Gastroesophageal sphincter (tissue), 3 donors: ENCODE results near the gene PSMC3.

ENCODE experiments used
- CTCF ChIP-seq, 4 experiments: fragments of 200-600 bp in 2 of 4; fragments of 450-650 bp in 2 of 4; sonication (generic) in 1 of 4; IDR thresholded peaks; one replicate each; pipeline ENCODE4 v1.5.1; 2017 to 2019; ENCODE audit warnings: antibody characterized with exemption in 4 of 4, mild to moderate bottlenecking in 2 of 4, moderate library complexity in 2 of 4
- EP300 ChIP-seq: sonication (generic); formaldehyde crosslinking; IDR thresholded peaks from one replicate; pipeline ENCODE4 v1.6.1; 2017; ENCODE audit warnings: antibody characterized with exemption, mild to moderate bottlenecking
- POLR2A ChIP-seq, 2 donors: fragments of 450-650 bp; IDR thresholded peaks; one replicate each; pipeline ENCODE4 v1.6.1; 2017; ENCODE audit warnings: antibody characterized with exemption in 2 of 2, mild to moderate bottlenecking in 2 of 2, moderate library complexity in 1 of 2
- POLR2AphosphoS5 ChIP-seq: sonication (generic); formaldehyde crosslinking; IDR thresholded peaks from one replicate; pipeline ENCODE4 v1.6.1; 2017; ENCODE audit warnings: antibody characterized with exemption

GRCh38 chr11:47442514-47442913 lies 16.3 kb upstream of the PSMC3 start:
- TF ChIP-seq EP300 (no peak), CTCF (IDR thresholded peaks at IDR 0.05) (no peak), POLR2A (IDR thresholded peaks at IDR 0.05) (no peak), POLR2AphosphoS5 (no peak)
